IMR-90 (cell line): ENCODE results near the gene EPPIN. TPM values are rescaled to one million over a fixed set of nuclear protein-coding genes. Genes with fewer than 3 reads are reported as not detected.

Source experiments
- ATAC-seq: fragments of 200-7000 bp; cut with Tn5 transposase; 2 replicates; pipeline ENCODE4 v1.9.1; 2020; ENCODE audit warnings: low read depth, mild to moderate bottlenecking, moderate library complexity
- BruUV-seq: library from RNA; stranded (reverse); fragments of 400-500 nt; replicated peaks from 2 replicates; lab custom pipeline; 2021; lab: Mats Ljungman, UMichigan
- CTCF ChIA-PET: fragments of 300-600 bp; formaldehyde crosslinking; extraction: SDS; loops from one replicate; lab custom pipeline; 2021; ENCODE audit warnings: antibody characterized with exemption; lab: Yijun Ruan, JAX
- POLR2A ChIA-PET: fragments of 300-600 bp; sonication (Branson Sonifier 250); formaldehyde crosslinking; loops from one replicate; lab custom pipeline; 2022; ENCODE audit warnings: antibody characterized with exemption; ENCODE audit not compliant: unreplicated experiment; lab: Charles Lee
- DNase-seq: peaks from one replicate; pipeline ENCODE4 v3.0.0; 2013
- H2AFZ ChIP-seq: replicated peaks from 2 replicates; pipeline ENCODE3; 2013; ENCODE audit warnings: low read length, mild to moderate bottlenecking; ENCODE audit not compliant: poor library complexity
- H2AK5ac ChIP-seq: 2 replicates; pipeline ENCODE4 v1.6.1; 2013; ENCODE audit warnings: low read depth, low read length, inconsistent platforms
- H2AK9ac ChIP-seq: replicated peaks from 2 replicates; pipeline ENCODE3; 2013; ENCODE audit warnings: mild to moderate bottlenecking, low read depth, low read length, moderate library complexity; ENCODE audit not compliant: poor library complexity
- H2BK120ac ChIP-seq: 2 replicates; pipeline ENCODE4 v1.6.1; 2013; ENCODE audit warnings: low read depth, low read length, inconsistent platforms
- H2BK15ac ChIP-seq: 3 replicates; pipeline ENCODE4 v1.6.1; 2013; ENCODE audit warnings: low read depth, low read length, inconsistent platforms
- H2BK20ac ChIP-seq: 2 replicates; pipeline ENCODE4 v1.6.1; 2013; ENCODE audit warnings: low read depth, mild to moderate bottlenecking, inconsistent platforms, low read length, moderate library complexity
- H2BK5ac ChIP-seq: 2 replicates; pipeline ENCODE4 v1.6.1; 2013; ENCODE audit warnings: mild to moderate bottlenecking, low read depth, low read length, inconsistent platforms; ENCODE audit not compliant: poor library complexity, severe bottlenecking
- H3K14ac ChIP-seq: replicated peaks from 2 replicates; pipeline ENCODE4 v1.6.1; 2013; ENCODE audit warnings: low read depth, low read length, inconsistent platforms
- H3K18ac ChIP-seq: 2 replicates; pipeline ENCODE4 v1.6.1; 2013; ENCODE audit warnings: low read depth, low read length, control low read depth
- H3K23ac ChIP-seq: 2 replicates; pipeline ENCODE4 v1.6.1; 2013; ENCODE audit warnings: low read depth, low read length, inconsistent platforms
- H3K27ac ChIP-seq: 2 replicates; pipeline ENCODE4 v1.5.1; 2013; ENCODE audit warnings: mild to moderate bottlenecking, control low read depth, low read length; ENCODE audit not compliant: insufficient read depth
- H3K27me3 ChIP-seq: 2 replicates; pipeline ENCODE4 v1.6.1; 2013; ENCODE audit warnings: low read length; ENCODE audit not compliant: control insufficient read depth, insufficient read depth
- H3K36me3 ChIP-seq: 2 replicates; pipeline ENCODE4 v1.6.1; 2013; ENCODE audit warnings: low read length, mixed read lengths; ENCODE audit not compliant: control insufficient read depth, insufficient read depth
- H3K4ac ChIP-seq: 2 replicates; pipeline ENCODE4 v1.6.1; 2013; ENCODE audit warnings: low read depth, low read length, inconsistent platforms
- H3K4me1 ChIP-seq: 2 replicates; pipeline ENCODE4 v1.6.1; 2013; ENCODE audit warnings: low read length, mixed read lengths; ENCODE audit not compliant: control insufficient read depth, insufficient read depth
- H3K4me2 ChIP-seq: 2 replicates; pipeline ENCODE4 v1.6.1; 2013; ENCODE audit warnings: low read depth, mild to moderate bottlenecking, control low read depth, low read length, moderate library complexity
- H3K4me3 ChIP-seq: 2 replicates; pipeline ENCODE4 v1.5.1; 2013; ENCODE audit warnings: low read depth, mild to moderate bottlenecking, control low read depth, low read length, moderate library complexity; ENCODE audit not compliant: insufficient read depth
- H3K56ac ChIP-seq: 2 replicates; pipeline ENCODE4 v1.6.1; 2013; ENCODE audit warnings: low read length, inconsistent platforms; ENCODE audit not compliant: insufficient read depth; ENCODE audit errors: extremely low read depth
- H3K79me1 ChIP-seq, 2 experiments: 2 replicates each; pipeline ENCODE4 v1.6.1; 2013; ENCODE audit warnings: low read length in 2 of 2, inconsistent platforms in 1 of 2, low read depth in 1 of 2
- H3K9ac ChIP-seq: 2 replicates; pipeline ENCODE4 v1.6.1; 2013; ENCODE audit warnings: low read depth, low read length, control low read depth
- H3K9me1 ChIP-seq: 2 replicates; pipeline ENCODE4 v1.6.1; 2013; ENCODE audit warnings: low read length, inconsistent platforms; ENCODE audit not compliant: insufficient read depth
- H3K9me3 ChIP-seq: 2 replicates; pipeline ENCODE4 v1.6.1; 2013; ENCODE audit warnings: low read length; ENCODE audit not compliant: control insufficient read depth, insufficient read depth
- H4K20me1 ChIP-seq: 2 replicates; pipeline ENCODE4 v1.6.1; 2013; ENCODE audit warnings: low read length, inconsistent platforms; ENCODE audit not compliant: insufficient read depth
- H4K5ac ChIP-seq: 2 replicates; pipeline ENCODE4 v1.6.1; 2013; ENCODE audit warnings: mild to moderate bottlenecking, low read depth, low read length, control low read depth
- H4K8ac ChIP-seq, 2 experiments: 2 replicates each; pipeline ENCODE4 v1.6.1; 2013; ENCODE audit warnings: low read depth in 2 of 2, low read length in 2 of 2, control low read depth in 1 of 2, inconsistent platforms in 1 of 2
- H4K91ac ChIP-seq: 2 replicates; pipeline ENCODE4 v1.6.1; 2013; ENCODE audit warnings: low read depth, low read length, inconsistent platforms; ENCODE audit not compliant: insufficient read depth
- BHLHE40 ChIP-seq: fragments of 150-350 bp; IDR thresholded peaks from 2 replicates; pipeline ENCODE4 v1.6.1; 2016; ENCODE audit warnings: mild to moderate bottlenecking, low read depth, low read length
- CEBPB ChIP-seq: IDR thresholded peaks from 2 replicates; pipeline ENCODE4 v1.6.1; 2012; ENCODE audit warnings: low read depth, low read length, improper control_type of control experiment
- CHD1 ChIP-seq: IDR thresholded peaks from 2 replicates; pipeline ENCODE4 v1.6.1; 2012; ENCODE audit warnings: low read depth, low read length, improper control_type of control experiment
- CTCF ChIP-seq: conservative IDR thresholded peaks from 2 replicates; pipeline ENCODE4 v1.5.1; 2012; ENCODE audit warnings: mild to moderate bottlenecking, low read depth, low read length, improper control_type of control experiment
- ELK1 ChIP-seq: fragments of 150-350 bp; IDR thresholded peaks from 2 replicates; pipeline ENCODE4 v1.6.1; 2016; ENCODE audit warnings: low read depth, mild to moderate bottlenecking, low read length, moderate library complexity, borderline replicate concordance
- FOS ChIP-seq: fragments of 150-350 bp; IDR thresholded peaks from 2 replicates; pipeline ENCODE4 v1.6.1; 2016; ENCODE audit warnings: low read depth, low read length
- MAFK ChIP-seq: IDR thresholded peaks from 2 replicates; pipeline ENCODE4 v1.6.1; 2012; ENCODE audit warnings: low read depth, low read length, improper control_type of control experiment
- MAZ ChIP-seq: IDR thresholded peaks from 2 replicates; pipeline ENCODE4 v1.6.1; 2012; ENCODE audit warnings: low read depth, mild to moderate bottlenecking, low read length, improper control_type of control experiment, moderate library complexity, borderline replicate concordance
- MXI1 ChIP-seq: IDR thresholded peaks from 2 replicates; pipeline ENCODE4 v1.6.1; 2012; ENCODE audit warnings: low read depth, mild to moderate bottlenecking, low read length, moderate library complexity, borderline replicate concordance
- NFE2L2 ChIP-seq: fragments of 150-350 bp; IDR thresholded peaks from 2 replicates; pipeline ENCODE4 v1.6.1; 2016; ENCODE audit warnings: low read depth, mild to moderate bottlenecking, low read length
- POLR2A ChIP-seq: IDR thresholded peaks from 2 replicates; pipeline ENCODE4 v1.6.1; 2012; ENCODE audit warnings: mild to moderate bottlenecking, low read depth, low read length
- RAD21 ChIP-seq: IDR thresholded peaks from 2 replicates; pipeline ENCODE4 v1.6.1; 2012; ENCODE audit warnings: low read length, improper control_type of control experiment
- RCOR1 ChIP-seq: IDR thresholded peaks from 2 replicates; pipeline ENCODE4 v1.6.1; 2012; ENCODE audit warnings: mild to moderate bottlenecking, low read length, improper control_type of control experiment; ENCODE audit not compliant: insufficient replicate concordance
- RFX5 ChIP-seq: IDR thresholded peaks from 2 replicates; pipeline ENCODE4 v1.8.0; 2012; ENCODE audit warnings: low read depth, mild to moderate bottlenecking, low read length, moderate library complexity
- SMC3 ChIP-seq: fragments of 150-350 bp; IDR thresholded peaks from 2 replicates; pipeline ENCODE4 v1.6.1; 2016; ENCODE audit warnings: low read depth, mild to moderate bottlenecking, antibody characterized with exemption, low read length, moderate library complexity
- WGBS, 2 experiments: methylation state at CpG; one replicate each; pipeline versions ENCODE4 v1.1.5 to v1.1.7; 2013; ENCODE audit warnings: missing lambda C conversion rate in 2 of 2; ENCODE audit not compliant: insufficient read length in 1 of 2; ENCODE audit errors: extremely low coverage in 2 of 2; 5-methylcytosine and 5-hydroxymethylcytosine counted together
- dilution Hi-C: fragments of 300-500 bp; cut with HindIII; formaldehyde crosslinking; loops from one replicate; pipeline ENCODE4 v1.14.3; 2018; ENCODE audit warnings: low sequenced_read_pairs; ENCODE audit not compliant: unreplicated experiment
- in situ Hi-C: fragments of 300-500 bp; cut with MboI; formaldehyde crosslinking; loops from 3 replicates; pipeline ENCODE4 v1.14.3; 2019; ENCODE audit warnings: low sequenced_read_pairs, inconsistent platforms, mixed read lengths
- intact Hi-C: fragments of 100-400 bp; cut with micrococcal nuclease; formaldehyde crosslinking; loops from 2 replicates; pipeline ENCODE4 v1.10.0; 2022
- polyA plus RNA-seq, 3 experiments: library from polyadenylated mRNA; depleted of rRNA; stranded (reverse); fragments of >200 nt; gene quantifications; 2 replicates each; pipeline ENCODE4 v1.2.3, GENCODE V29; 2012; ENCODE audit warnings: low replicate concordance in 1 of 3
- total RNA-seq: library from RNA; depleted of rRNA; stranded (reverse); fragments of >200 nt; gene quantifications from 2 replicates; pipeline ENCODE4 v1.2.3, GENCODE V29; 2012
- TF ChIP-seq, protein P1 (sequence below): fragments of 150-350 bp; IDR thresholded peaks from 2 replicates; pipeline ENCODE4 v1.6.1; 2017; ENCODE audit warnings: mild to moderate bottlenecking, antibody characterized with exemption, low read length, low read depth

EPPIN gene
- total and polyA plus RNA-seq, 2 of the 4 experiments (the other 2 are of a cell fraction): not detected

DNA sequence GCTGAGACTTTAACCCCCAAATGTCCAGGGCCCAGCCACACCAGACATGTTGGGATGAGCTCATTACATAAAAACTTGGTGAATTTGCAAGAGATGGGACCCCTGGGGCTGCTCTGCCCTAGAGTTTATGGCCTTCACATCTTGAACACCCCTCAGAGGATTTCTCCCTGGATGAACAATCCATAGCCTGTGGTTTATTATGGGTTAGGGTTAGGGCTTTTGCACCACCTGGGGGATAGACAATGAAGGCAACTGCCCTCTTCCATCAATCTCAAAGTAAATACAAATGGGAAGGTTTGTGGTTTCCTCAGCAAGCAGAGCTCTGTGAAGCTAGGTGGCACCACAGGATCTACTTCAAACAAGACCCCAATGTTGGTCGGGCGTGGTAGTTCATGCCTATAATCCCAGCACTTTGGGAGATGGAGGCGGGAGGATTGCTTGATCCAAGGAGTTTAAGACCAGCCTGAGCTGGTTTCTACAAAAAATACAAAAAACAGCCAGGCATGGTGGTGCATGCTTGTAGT is 49.2 kb downstream of the EPPIN start:
- Histone ChIP-seq H3K4me1 (no peaks in the 10 kb centered on the region), H3K79me1 (no peaks in the 10 kb centered on the region), H3K18ac (no peak overlapping the region), H2AK5ac (no peak overlapping the region), H3K4me2 (no peak overlapping the region), H4K91ac (no peak overlapping the region), H4K8ac (no peak overlapping the region), H2BK20ac (no peak overlapping the region), H4K5ac (no peak overlapping the region), H4K20me1 (no peaks in the 10 kb centered on the region), H2BK15ac (no peak overlapping the region), H3K36me3 (no peaks in the 10 kb centered on the region), H2BK120ac (no peak overlapping the region), H3K27me3 (no peaks in the 10 kb centered on the region; the same call in none of the 2 replicates), H3K27ac (no peak overlapping the region), H3K9ac (no peak overlapping the region), H2AFZ (no peak overlapping the region), H3K14ac (no peak overlapping the region), H3K56ac (no peak overlapping the region), H3K4me3 (no peak overlapping the region), H3K23ac (no peak overlapping the region), H3K4ac (no peak overlapping the region), H3K9me1 (no peaks in the 10 kb centered on the region), H2BK5ac (no peak overlapping the region), H2AK9ac (no peak overlapping the region), H3K9me3 (no peaks in the 10 kb centered on the region)
- WGBS, 2 experiments: no CpG with 5 or more reads among the region's 3 CpGs
- BruUV-seq: no TSS peak
- ATAC-seq (no peak), DNase-seq (no peak)
- ChIA-PET POLR2A (no interaction called here), CTCF (no interaction called here)
- TF ChIP-seq MAFK (no peak), NFE2L2 (no peak), MXI1 (no peak), BHLHE40 (no peak), RCOR1 (no peak), RAD21 (no peak), CEBPB (no peak), ELK1 (no peak), MAZ (no peak), SMC3 (no peak), POLR2A (no peak), FOS (no peak), CHD1 (no peak), CTCF (no peak), RFX5 (no peak)
- TF ChIP-seq, protein P1, sequence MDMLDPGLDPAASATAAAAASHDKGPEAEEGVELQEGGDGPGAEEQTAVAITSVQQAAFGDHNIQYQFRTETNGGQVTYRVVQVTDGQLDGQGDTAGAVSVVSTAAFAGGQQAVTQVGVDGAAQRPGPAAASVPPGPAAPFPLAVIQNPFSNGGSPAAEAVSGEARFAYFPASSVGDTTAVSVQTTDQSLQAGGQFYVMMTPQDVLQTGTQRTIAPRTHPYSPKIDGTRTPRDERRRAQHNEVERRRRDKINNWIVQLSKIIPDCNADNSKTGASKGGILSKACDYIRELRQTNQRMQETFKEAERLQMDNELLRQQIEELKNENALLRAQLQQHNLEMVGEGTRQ: no peak
- intact Hi-C loops: no loop called here
- dilution Hi-C loops: no loop called here
- in situ Hi-C loops: no loop called here
